K562 (cell line): ENCODE measurements around the gene NRROS. TPM values are rescaled to one million over a fixed set of nuclear protein-coding genes. Genes with fewer than 3 reads are reported as not detected.
A peak's percentile ranks its signal among the peaks of the same experiment; 100 is the strongest.

ENCODE experiments used
- ATF1 ChIP-seq, 2 experiments: fragments of 450-650 bp in 1 of 2; IDR thresholded peaks; 2 replicates each; pipeline ENCODE4 v1.6.1; 2016; ENCODE audit warnings: missing compliant biosample characterization in 1 of 2, missing genetic modification characterization in 1 of 2
- CSDE1 ChIP-seq, 2 experiments: fragments of 450-650 bp; IDR thresholded peaks; 2 replicates each; pipeline ENCODE4 v1.6.1; 2016; ENCODE audit warnings: mild to moderate bottlenecking in 1 of 2
- CUX1 ChIP-seq: fragments of 200-800 bp; sonication (Bioruptor generic); IDR thresholded peaks from 2 replicates; pipeline ENCODE4 v1.6.1; 2016; ENCODE audit warnings: missing genetic modification characterization, missing compliant biosample characterization
- DLX4 ChIP-seq: fragments of 250-450 bp; sonication (Bioruptor Pico); IDR thresholded peaks from 2 replicates; pipeline ENCODE4 v1.6.1; 2021; ENCODE audit warnings: mild to moderate bottlenecking
- GABPB1 ChIP-seq: sonication (generic); formaldehyde crosslinking; IDR thresholded peaks from 2 replicates; pipeline ENCODE4 v1.8.0; 2022; ENCODE audit warnings: mild to moderate bottlenecking, missing genetic modification reagents
- HMG20A ChIP-seq: fragments of 450-650 bp; formaldehyde crosslinking; conservative IDR thresholded peaks from 2 replicates; pipeline ENCODE4 v1.4.0; 2020; ENCODE audit warnings: mild to moderate bottlenecking, mixed read lengths
- HMGN3 ChIP-seq: IDR thresholded peaks from 2 replicates; pipeline ENCODE4 v1.6.1; 2011; ENCODE audit warnings: borderline replicate concordance, low read depth, mild to moderate bottlenecking, mixed read lengths, low read length; ENCODE audit not compliant: insufficient read length; ENCODE audit errors: extremely low read depth
- MNT ChIP-seq, 2 experiments: fragments of 450-650 bp; conservative IDR thresholded peaks; 2 replicates each; pipeline ENCODE4 v1.6.1; 2017; ENCODE audit warnings: mild to moderate bottlenecking in 2 of 2, moderate library complexity in 2 of 2
- MTA3 ChIP-seq: fragments of 450-650 bp; formaldehyde crosslinking; IDR thresholded peaks from 2 replicates; pipeline ENCODE4 v1.6.1; 2017; ENCODE audit warnings: mild to moderate bottlenecking, borderline replicate concordance
- PATZ1 ChIP-seq: fragments of 250-450 bp; sonication (Bioruptor Pico); IDR thresholded peaks from 2 replicates; pipeline ENCODE4 v1.5.0; 2020; ENCODE audit warnings: mild to moderate bottlenecking, borderline replicate concordance
- PML ChIP-seq: IDR thresholded peaks from 2 replicates; pipeline ENCODE4 v1.6.1; 2012; ENCODE audit warnings: low read length, inconsistent platforms
- TCF3 ChIP-seq: sonication (generic); formaldehyde crosslinking; IDR thresholded peaks from 2 replicates; pipeline ENCODE4 v1.4.0; 2020; ENCODE audit warnings: mild to moderate bottlenecking, missing genetic modification reagents
- XRCC5 ChIP-seq: fragments of 200-400 bp; formaldehyde crosslinking; IDR thresholded peaks from 2 replicates; pipeline ENCODE4 v1.6.1; 2017; ENCODE audit warnings: low read depth, mild to moderate bottlenecking, low read length
- ZBTB26 ChIP-seq: fragments of 450-650 bp; formaldehyde crosslinking; IDR thresholded peaks from 2 replicates; pipeline ENCODE4 v1.4.0; 2022; ENCODE audit warnings: missing genetic modification characterization
- ZNF431 ChIP-seq: sonication (generic); formaldehyde crosslinking; IDR thresholded peaks from 2 replicates; pipeline ENCODE4 v1.8.0; 2022; ENCODE audit warnings: mild to moderate bottlenecking, missing genetic modification reagents
- polyA plus RNA-seq, 8 experiments: library from polyadenylated mRNA; depleted of rRNA in 4 of 8; stranded (reverse) in 5 of 8; unstranded in 3 of 8; fragments of >200 nt; fragmentation: Nextera tagmentation in 2 of 8; fragmentation: Illumina TruSeq in 1 of 8; extraction: Ambion mirVana in 2 of 8; extraction: Trizol in 1 of 8; gene quantifications; 2 replicates each; pipeline versions ENCODE4 v1.2.1 to v1.2.3, GENCODE V29; 2011 to 2014; ENCODE audit warnings: inconsistent platforms in 1 of 8, missing spikeins in 1 of 8
- total RNA-seq, 7 experiments: library from RNA; depleted of rRNA in 6 of 7; stranded (reverse); fragments of >200 nt in 6 of 7; fragmentation: Illumina TruSeq in 2 of 7; extraction: Trizol in 2 of 7; gene quantifications; 2 replicates each; pipeline versions ENCODE4 v1.2.1 to v1.2.3, GENCODE V29; 2011 to 2021; ENCODE audit warnings: low replicate concordance in 1 of 7

NRROS gene
- total and polyA plus RNA-seq, 9 of the 15 experiments (the other 6 are each of a cell fraction or from before 2014, with no cell fraction given): 0.34 to 13.8 (median 3.8) TPM

- TF ChIP-seq CUX1 (peak; percentile 78; the same call in 1 of the 2 replicates), ZNF431 (CRISPR knock-in tag) (no peak), GABPB1 (CRISPR knock-in tag) (peak; percentile 78; the same call in 1 of the 2 replicates), HMG20A (CRISPR knock-in tag) (no peak), MNT (conservative IDR thresholded peaks at IDR 0.05) (peak in 1 of 2 experiments; percentile 78; a peak in 3 of 4 replicates), CSDE1 (IDR thresholded peaks at IDR 0.05) (peak in 1 of 2 experiments; percentile 47; a peak in 1 of 4 replicates), TCF3 (CRISPR knock-in tag) (peak; percentile 87), DLX4 (CRISPR knock-in tag) (0 out of 2 replicates have a peak, but pooled peaks have one; percentile 55), XRCC5 (peak; percentile 24), HMGN3 (peak; percentile 97), ATF1 (CRISPR knock-in tag; IDR thresholded peaks at IDR 0.05) (no peak), ATF1 (tag; IDR thresholded peaks at IDR 0.05) (peak; percentile 68), MTA3 (peak; percentile 82), ZBTB26 (CRISPR knock-in tag) (0 out of 2 replicates have a peak, but pooled peaks have one; percentile 11), PML (peak; percentile 11; the same call in 1 of the 2 replicates), PATZ1 (no peak)
These were observed 7.3 kb upstream of the NRROS start (continued) for GRCh38 chr3:196632046-196632751.
